CD4-positive, alpha-beta T cell treated with Interferon gamma for 1 hour (primary cell): Measurements from ENCODE around the gene PPP1R1C.

Experiments used
- DNase-seq: peaks from one replicate; pipeline ENCODE4 v3.0.0-alpha.2; 2020

Gene PPP1R1C

DNA sequence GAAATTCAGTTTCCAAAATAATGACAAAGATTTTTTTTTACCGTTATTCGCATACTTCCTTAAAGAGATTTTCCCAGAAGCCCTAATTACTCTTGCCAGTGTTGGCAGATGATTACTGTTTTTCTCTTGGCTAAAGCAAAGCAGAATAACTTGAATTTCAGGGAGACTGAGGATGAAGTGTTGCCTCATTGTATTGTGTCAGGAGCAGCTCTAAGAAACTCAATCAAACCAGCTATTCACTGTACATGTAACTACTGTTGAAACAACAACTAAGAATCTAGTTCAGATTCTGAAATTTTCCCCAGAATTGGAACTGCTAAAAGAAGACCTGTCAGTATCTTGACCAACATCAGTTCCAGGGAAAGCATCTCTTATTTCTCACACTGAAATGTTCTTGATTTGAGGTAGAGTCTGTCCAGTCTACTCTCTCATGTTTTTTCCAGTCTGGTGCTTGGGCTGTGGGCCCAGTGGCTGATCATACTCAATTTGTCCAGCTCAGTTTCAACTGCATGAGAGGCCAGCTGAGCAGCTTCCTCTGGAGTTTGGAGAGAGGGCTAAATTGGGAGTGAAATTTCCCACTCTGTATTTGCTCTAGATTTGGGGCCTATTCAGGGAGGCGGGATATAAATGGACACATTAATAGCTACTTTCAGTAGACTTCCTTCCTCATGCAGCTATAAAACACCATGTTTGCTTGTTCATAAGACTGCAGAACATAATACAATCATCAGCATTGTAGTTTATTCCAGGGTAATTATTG is 78.5 kb downstream of the PPP1R1C start:
- DNase-seq, result no peak

DNA sequence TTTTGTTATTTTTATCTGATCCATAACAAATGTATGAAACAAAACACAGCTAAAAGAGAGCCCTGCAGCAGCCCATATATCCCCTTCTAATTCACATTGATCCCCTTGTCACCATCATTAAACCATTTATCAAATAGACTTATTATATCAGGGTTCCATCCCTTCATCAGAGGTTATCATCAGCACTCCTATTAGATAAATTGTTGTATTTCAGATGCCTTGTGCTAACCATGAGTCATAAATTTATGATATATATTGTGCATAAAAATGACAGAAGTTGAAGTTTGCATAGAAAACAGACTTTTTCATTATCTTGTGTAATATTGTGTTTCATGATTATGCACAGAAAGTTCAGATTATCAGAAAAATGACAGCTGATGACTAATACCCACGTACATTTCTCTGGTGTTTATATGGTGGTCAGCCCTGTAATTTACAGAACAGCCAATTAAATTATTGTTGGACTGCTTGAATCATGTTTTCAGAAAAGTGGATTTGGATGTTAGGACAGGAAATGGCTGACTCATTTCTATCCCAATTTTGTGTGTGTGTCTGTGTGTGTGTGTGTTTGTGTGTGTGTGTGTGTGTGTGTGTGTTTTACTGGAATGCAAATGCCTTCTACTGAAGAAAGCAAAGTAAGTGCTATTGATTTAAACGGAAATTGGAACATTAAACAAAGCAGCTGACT is 80.9 kb downstream of the PPP1R1C start:
- DNase-seq, result no peak

DNA sequence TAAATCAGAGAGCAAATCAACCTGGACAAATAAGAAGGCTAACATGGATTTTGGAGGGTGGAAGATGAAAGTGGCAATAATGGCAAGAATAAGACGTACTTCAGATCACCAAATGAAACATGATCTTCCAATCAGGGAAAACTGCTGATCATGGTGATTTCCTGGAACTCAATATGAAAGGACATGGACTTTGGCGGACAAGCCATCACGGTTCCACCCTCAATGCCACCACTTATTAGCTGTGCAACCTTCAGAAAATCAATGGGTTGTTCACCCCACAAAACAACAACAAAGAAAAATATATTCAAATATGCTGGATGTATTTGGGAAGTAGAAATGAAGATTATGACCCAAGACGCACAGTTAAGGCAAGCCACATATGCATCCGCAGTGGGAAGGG is 81.7 kb downstream of the PPP1R1C start:
- no peak for DNase-seq

DNA sequence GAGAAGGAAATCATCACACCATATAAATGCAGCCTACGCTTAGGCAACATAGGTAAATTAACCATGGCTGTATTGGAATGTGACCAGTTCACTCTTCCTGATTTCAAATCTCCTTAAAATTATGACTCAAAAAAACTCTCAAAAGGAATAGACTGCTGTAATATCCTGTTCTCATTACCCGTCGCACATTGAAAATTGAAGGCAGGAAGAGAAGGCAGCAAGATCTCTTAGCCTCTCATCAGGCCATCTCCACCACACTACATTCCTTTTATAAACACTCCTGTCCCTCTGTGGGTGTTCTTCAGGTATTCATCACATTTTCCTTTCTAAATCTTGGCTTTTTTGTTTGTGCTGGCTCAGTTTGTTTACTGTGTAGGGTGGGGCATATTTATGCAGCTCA is 83.2 kb downstream of the PPP1R1C start:
- DNase-seq, result no peak

DNA sequence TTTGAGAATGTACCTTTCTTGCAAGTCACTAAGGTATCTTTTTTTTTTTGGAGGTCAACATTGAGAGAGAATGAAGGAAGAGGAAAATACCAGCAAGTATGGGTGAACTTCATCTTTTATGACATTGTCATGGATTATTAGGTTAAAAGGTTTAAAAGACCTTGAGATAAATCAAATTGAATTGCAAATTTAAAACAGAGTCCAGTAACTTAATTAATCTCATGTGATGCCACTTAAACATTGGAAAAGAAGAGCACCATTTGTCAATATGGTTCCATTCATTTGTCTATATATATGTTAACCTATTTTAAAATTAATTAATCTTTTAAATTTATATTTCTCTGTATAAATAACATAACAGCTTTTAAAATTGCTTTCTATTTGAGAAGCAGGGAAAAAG is 83.8 kb downstream of the PPP1R1C start:
- no peak for DNase-seq

DNA sequence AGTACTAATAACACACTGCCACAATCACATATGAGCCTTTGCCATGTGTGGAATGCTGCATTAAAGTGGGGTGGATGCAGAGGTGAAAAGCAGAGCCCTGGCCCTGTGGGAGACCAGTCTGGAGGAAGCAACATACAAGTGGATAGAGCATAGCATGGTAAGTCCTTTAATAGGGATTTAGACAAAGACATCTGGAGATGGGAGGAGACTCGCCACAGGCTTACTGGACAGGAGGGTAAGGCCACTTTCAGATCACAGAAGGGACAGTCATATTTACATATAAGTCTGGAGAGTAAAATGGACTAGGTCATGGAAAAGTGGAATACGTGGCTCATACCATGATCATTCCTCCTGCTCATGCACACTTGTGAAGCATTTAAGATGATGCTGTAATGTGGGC is 84.3 kb downstream of the PPP1R1C start:
- DNase-seq, result no peak

DNA sequence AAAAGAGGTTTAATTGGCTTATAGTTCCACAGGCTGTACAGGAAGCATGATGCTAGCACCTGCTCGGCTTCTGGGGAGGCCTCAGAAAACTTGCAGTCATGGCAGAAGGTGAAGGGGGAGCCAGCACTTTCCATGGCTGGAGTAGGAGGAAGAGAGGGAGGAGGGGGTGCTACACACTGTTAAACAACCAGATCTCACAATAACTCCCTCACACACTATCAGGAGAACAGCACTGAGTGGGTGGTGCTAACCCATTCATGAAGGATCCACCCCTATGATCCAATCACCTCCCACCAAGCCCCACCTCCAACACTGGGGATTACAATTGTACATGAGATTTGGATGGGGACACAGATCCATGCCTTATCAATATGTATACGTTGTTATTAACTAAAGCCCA is 85.1 kb downstream of the PPP1R1C start:
- no peak for DNase-seq

DNA sequence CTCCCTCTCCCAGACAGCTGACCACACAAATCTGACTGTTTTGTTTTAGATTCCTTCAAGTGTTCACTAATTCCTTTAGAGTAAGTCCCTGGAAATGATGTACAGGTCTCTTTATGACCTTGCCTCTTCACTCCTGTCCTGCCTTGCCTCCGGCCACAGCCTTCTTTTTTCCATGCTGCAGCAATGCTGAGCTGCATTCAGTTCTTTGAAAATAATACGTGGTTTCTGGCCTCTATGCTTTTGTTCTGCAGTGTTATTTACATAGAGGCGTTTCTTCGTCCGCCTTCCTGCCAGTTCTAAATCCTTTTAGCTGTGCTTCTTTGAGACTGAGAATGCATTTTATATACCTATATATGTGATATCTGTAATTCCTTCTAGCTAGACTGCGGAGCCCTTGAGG is 87.2 kb downstream of the PPP1R1C start:
- DNase-seq, result no peak

DNA sequence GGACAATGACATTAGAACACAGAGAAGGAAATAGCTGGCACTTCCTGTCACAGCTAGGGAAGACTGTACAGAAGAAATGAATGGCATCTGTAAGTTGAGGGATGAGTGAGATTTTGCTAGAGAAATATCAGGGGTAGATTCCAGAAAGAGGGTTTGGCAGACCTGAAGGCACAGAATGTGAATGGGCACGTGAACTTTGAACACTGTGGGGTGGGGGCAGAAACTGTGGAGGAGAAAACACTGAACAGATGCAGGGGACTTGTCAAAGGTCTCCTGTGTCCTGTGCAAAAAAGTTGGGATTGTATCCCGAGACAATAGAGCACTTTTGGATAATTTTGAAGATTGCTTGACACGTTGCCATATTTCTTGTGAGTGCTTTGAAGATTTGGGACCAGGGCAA is 88.0 kb downstream of the PPP1R1C start:
- DNase-seq, result no peak

DNA sequence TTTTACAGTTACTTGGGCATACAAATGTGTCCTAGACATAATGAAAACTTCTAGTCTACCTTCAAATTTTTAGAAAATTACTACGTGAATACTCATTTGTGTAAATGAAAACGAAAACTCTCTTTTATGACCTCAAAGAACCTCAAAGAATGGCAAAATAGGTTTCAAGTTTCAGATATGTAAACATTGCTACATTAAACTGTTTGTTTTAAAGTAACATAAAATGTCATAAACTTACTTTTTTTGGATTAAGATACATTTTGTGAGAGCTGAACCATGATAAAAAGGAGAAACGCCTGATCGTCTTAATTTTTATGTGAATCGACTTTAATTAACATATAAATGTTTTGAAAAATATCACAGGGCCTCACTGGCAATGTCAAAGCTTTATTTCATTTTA is 91.4 kb downstream of the PPP1R1C start:
- DNase-seq, result no peak

DNA sequence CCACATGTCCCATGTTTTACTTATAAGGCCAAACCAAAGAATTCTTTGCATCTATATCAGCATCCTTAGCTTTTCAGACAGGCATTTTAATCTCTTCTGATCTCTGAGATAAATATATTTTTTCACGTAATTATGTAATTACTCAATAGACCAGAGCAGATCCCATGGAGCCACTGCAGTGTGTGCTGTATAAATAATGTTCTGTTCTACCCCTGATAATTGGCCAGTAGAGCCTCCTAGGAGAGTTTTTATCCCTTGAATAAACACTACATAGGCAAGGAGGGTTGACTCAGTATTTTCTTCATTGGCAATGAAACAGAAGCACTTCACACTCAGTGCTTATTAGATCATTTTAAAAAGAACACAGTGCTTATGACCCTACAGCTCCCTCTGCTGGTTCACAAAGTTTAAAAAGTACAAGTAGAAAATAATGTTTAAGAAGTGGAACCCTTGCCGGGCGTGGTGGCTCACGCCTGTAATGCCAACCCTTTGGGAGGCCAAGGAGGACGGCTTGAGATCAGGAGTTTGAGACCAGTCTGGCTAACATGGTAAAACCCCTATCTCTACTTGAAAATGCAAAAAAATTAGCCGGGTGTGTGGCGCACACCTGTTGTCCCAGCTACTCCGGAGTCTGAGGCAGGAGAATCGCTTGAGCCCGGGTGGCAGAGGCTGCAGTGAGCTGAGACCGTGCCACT is 91.9 kb downstream of the PPP1R1C start:
- DNase-seq, result no peak

DNA sequence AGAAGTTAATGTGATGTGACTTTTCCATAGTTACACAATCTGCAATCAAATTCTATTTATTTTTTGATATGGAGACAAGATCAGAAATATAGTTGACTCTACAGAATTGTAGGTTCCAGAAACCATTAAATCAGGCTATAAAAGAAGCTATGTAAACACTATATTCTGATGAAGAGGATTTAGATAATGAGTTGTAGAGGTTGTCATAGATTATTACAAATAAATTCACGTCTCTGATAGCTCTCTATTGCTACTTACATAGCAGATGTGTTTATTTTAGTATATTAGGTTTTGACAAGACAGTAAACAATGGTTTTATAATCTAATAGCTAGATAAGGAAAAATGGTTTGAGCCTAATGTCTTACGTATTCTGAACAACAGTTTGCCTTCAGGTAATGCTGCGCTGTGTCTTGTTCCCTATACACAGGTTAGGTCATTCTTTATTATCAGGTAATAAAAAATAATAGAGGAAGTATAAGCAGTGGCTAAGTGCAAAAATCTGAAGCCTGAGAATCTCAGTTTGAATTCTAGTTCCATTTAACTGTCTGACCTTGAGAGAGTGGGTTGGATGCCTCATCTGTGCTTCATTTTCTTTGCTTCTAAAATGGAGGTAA is 93.4 kb downstream of the PPP1R1C start:
- no peak for DNase-seq

DNA sequence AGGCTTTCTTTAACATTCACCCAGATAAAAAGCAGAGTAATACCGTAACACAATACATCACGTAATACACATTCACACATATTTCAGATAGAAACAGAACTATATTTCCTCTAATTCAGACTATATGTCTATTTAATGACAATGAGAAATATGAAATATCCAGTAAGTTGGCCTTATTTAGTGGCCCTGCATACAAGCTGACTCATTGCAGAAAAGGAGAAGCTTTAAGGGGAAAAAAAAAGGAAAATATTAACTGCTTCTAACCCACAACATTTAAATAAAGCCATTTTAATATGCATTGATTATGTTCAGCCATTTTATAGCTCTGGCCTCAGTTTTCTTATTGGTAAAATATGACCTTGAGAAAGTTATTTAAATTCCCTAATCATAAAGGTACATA is 94.8 kb downstream of the PPP1R1C start:
- DNase-seq, result no peak

DNA sequence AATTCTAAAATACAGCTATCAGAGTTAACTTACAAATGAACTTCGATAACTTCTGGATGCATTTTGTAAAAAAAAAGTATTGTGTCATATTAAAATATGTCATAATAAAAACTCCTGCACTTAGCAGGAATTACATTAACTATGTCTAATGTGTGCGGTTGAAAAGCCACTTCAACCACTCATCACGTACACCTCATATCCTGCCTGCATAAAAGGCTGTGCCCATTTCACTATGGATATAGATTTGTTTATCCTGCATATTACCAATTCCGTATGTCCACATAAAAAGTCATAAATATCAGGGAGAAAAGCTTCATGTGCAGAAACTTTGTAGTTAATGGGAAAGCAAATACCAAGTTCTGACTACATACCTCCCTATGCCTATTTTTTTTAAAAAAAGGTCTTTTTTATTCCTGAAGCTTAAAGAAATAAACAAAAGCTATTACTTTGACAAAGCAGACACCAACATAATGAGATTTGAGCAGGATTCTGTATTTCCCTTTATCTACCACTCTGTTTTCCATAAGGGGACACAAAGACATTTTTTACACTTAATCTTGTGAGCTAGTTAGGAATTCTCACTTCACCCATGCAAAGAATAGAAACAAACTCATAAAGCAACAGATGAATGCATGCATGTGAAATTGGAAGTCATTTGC is 96.1 kb downstream of the PPP1R1C start:
- no peak for DNase-seq

DNA sequence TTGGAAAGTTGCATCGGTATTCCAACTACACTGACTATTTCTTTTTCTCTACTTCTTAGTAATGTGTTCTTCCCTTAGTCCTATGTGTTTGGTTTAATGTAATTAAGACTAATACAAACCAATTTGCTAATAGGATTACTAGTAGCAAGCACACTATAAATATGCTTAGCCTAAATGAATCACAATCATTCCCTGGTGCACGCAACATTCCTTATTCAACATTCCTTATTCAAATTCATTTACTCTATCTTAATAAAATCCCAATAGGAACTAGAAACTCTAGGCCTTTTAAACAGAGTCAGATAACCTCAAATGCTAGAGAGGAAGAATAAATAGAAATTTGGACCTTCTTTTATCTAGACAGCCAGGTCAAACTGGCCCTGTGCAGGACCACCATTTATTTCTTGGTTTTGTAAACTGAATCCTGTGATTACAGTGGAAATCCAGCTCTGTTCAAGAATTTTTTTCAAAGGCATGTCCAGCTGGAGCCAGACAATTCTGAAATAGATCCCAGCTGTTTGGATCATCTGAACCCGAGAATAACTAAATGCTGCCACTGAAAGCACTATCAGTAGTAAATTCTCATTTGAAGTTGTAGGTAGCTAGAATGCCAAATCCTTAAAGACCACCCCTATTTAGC is 103.1 kb downstream of the PPP1R1C start:
- DNase-seq, result no peak

DNA sequence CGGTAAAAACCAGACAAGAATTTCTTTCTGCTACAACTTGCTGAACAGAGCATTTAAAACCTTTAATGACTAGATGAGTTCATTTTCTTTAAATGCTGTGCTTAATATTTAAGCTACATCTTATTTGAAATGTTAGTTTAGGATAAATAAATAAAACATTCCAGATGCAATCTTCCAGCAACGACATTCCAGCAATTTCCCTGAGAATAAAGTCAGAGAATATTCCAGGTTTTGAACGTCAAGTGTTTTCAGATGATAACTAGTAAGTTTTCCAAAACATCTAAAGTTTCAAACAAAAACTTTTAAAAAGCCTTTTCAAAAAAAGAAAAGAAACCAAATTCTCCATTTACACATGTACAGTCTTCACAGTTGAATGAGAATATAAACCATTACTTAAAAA is 104.8 kb downstream of the PPP1R1C start:
- no peak for DNase-seq

DNA sequence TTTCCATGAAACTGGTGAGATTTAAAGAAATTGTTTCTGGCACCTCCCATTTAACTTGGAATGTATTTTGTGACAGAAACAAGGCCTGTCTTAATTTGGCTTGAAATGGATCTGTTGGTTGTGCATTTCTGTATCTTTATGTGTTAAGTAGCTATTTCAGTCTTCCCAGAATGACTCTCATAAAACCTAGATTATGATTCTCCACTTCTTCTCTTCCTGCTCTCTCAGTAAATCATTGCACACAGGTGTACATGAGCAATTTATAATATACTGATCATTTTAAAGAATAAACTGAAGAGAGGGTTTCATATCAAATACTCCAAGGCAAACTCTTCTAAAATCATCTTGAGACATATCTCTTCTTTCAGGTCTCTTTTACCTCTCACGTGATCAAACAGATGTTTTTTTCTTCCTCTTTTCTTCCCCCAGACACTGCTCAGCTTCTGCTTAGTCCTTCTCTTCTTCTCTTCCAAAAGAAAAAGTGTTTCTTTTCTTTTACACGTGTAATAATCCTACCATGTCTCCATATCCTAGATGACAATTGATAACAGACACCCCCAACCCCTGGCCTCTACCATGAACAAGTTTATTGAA is 112.0 kb downstream of the PPP1R1C start:
- no peak for DNase-seq

DNA sequence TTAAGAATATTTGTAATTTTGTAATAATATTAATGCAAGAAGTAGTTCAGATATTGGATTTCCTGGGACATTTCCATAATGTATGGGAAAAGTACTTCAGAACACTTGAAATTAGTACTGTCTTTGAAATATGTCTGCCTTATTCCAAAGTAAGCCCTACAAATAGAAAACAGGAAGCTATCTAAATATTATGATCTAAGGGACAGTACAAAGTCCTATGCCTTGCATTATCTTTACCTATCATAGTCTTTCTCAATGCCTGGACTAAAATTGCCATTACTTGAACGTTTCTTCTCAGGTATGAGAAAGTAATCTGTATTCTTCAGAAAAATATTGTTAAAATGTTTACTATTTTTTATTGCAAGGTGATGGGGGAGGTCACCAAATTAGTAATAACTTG is 113.0 kb downstream of the PPP1R1C start:
- no peak for DNase-seq

DNA sequence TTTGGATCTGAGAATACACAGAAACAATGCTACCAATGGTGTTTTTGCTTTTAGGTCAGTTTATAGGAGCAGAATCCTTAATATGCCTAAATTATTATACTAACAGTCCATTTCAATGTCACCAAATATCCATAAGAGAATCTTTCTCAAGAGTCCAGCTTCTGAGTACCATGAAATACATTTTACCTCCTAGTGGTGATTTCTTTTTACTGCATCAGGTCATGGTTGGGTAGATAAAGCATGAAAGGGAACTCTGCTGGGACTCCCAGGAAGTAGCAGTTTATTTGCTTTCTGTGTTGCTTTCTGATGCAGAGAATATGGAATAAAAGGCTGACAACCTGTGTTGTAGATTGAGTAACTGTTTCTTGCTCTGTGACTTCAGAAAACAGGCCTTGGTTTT is 115.6 kb downstream of the PPP1R1C start:
- DNase-seq, result no peak

DNA sequence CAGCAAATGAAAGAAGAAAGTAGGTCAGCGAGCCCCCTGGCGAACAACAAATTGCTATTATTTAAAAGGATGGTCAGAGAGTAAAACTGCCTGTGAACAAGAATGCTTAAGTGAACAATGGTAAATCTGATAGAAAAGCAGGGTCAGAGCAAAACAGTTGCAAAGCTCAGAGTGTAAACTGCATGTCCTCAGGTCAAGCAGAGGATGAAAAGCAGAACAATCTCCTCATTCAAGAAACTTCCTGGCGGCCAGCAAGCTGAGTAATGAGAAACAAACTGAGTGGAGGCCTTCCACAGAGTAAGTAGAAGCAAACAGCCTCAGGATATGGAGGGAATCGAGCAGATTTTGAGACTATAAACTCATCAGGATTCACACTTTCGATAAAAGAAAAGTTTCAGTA is 117.9 kb downstream of the PPP1R1C start:
- no peak for DNase-seq

DNA sequence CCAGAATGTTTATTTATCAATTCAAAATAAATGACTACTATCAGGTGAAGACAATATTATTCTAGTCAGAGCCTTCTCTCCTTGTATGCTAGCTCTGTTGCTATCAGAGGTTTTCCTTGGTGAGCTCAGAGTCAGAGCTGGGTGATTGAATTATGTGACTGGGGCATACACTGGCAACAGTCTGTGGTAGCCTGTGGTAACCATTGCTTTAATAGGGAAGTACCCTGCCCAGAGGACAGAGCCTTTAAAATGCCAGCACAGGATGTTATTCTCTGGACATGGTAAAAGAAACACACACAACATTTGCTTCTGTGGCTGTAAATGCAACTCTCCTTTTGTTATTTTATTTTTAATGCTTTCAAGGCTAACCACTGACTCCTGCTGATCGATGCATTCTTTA is 124.7 kb downstream of the PPP1R1C start:
- DNase-seq, result no peak

DNA sequence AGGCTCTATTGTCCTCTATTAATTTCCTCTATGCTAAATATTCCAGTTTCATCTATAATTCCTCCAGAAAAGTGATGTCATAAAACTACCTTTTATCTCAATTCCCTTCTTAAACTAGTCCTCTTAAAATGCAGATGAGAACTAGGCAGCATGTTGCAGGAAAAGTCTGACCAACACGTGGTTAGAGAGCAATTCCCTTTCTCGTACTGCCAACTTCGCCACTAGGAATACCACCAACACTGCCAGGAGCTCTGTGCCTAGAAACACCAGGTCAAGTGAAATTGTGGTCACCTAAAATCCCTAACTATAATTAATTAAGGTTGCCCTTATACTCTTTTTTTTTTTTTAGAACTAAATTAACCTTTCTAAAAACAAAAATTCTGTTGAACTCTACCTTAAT is 127.7 kb downstream of the PPP1R1C start:
- DNase-seq, result no peak
